Esophagus muscularis mucosa (tissue), 3 donors: ENCODE results near the gene OR4C6.

Experiments
- CTCF ChIP-seq, 3 experiments: fragments of 200-600 bp in 2 of 3; fragments of 450-650 bp in 1 of 3; sonication (generic) in 2 of 3; IDR thresholded peaks; one replicate each; pipeline ENCODE4 v1.5.1; 2017 to 2019; ENCODE audit warnings: antibody characterized with exemption in 3 of 3, mild to moderate bottlenecking in 2 of 3, moderate library complexity in 1 of 3
- POLR2A ChIP-seq: fragments of 450-650 bp; IDR thresholded peaks from one replicate; pipeline ENCODE4 v1.6.1; 2017; ENCODE audit warnings: antibody characterized with exemption, moderate library complexity, mild to moderate bottlenecking, low read depth
- POLR2AphosphoS5 ChIP-seq, 2 donors: sonication (generic); formaldehyde crosslinking; IDR thresholded peaks; one replicate each; pipeline ENCODE4 v1.6.1; 2017; ENCODE audit warnings: antibody characterized with exemption in 2 of 2

GRCh38 chr11:55634813-55635212 lies 27.2 kb upstream of the OR4C6 start, which contains the start of gene OR4P4:
- TF ChIP-seq CTCF (IDR thresholded peaks at IDR 0.05) (no peak), POLR2A (no peak), POLR2AphosphoS5 (IDR thresholded peaks at IDR 0.05) (no peak)
